SK-N-SH (cell line): Measurements from ENCODE around the gene PKNOX2. TPM values are rescaled to one million over a fixed set of nuclear protein-coding genes. Genes with fewer than 3 reads are reported as not detected.

Experiments
- CTCF ChIA-PET: fragments of 300-600, 350-600 bp; formaldehyde crosslinking; extraction: SDS; loops from one replicate; lab custom pipeline; 2021; lab: Yijun Ruan, JAX
- POLR2A ChIA-PET: fragments of 350-600 bp; sonication (Branson Sonifier 250); formaldehyde crosslinking; extraction: SDS; loops from one replicate; lab custom pipeline; 2020; ENCODE audit warnings: antibody characterized with exemption, inconsistent platforms; lab: Yijun Ruan, JAX
- DNase-seq: peaks from one replicate; pipeline ENCODE4 v3.0.0; 2012
- H2AFZ ChIP-seq: fragments of 200-600 bp; sonication (generic); 2 replicates; pipeline ENCODE4 v1.8.1; 2016; ENCODE audit warnings: antibody characterized with exemption, mild to moderate bottlenecking, low read depth
- H3F3A ChIP-seq: fragments of 200-600 bp; sonication (generic); replicated peaks from 2 replicates; pipeline ENCODE3; 2016; ENCODE audit warnings: antibody characterized with exemption, mild to moderate bottlenecking; ENCODE audit not compliant: insufficient read depth
- H3K27ac ChIP-seq, 2 experiments: fragments of 200-500 bp in 1 of 2; fragments of 200-600 bp in 1 of 2; sonication (Bioruptor generic) in 1 of 2; sonication (generic), shearing (Covaris generic) in 1 of 2; 2 replicates each; pipeline versions ENCODE4 v1.5.1 to v1.6.1; 2014 to 2016; ENCODE audit warnings: low read depth in 2 of 2, inconsistent platforms in 1 of 2, low read length in 1 of 2, mild to moderate bottlenecking in 1 of 2, mixed read lengths in 1 of 2
- H3K27me3 ChIP-seq: fragments of 200-600 bp; sonication (generic), shearing (Covaris generic); 2 replicates; pipeline ENCODE4 v1.6.1; 2016; ENCODE audit warnings: mixed run types; ENCODE audit not compliant: insufficient read depth
- H3K36me3 ChIP-seq, 2 experiments: fragments of 200-500 bp in 1 of 2; fragments of 200-600 bp in 1 of 2; sonication (Bioruptor generic) in 1 of 2; sonication (generic) in 1 of 2; replicated peaks in 1 of 2; 2 replicates each; pipeline versions ENCODE3 to v1.5.1; 2014 to 2016; ENCODE audit warnings: low read length in 1 of 2, mild to moderate bottlenecking in 1 of 2; ENCODE audit not compliant: insufficient read depth in 2 of 2, control insufficient read depth in 1 of 2
- H3K4me1 ChIP-seq, 2 experiments: fragments of 200-500 bp in 1 of 2; fragments of 200-600 bp in 1 of 2; sonication (Bioruptor generic) in 1 of 2; sonication (generic), shearing (Covaris generic) in 1 of 2; 2 replicates each; pipeline versions ENCODE4 v1.5.1 to v1.6.1; 2014 to 2016; ENCODE audit warnings: low read depth in 1 of 2, low read length in 1 of 2, mixed run types in 1 of 2; ENCODE audit not compliant: insufficient read depth in 2 of 2, control insufficient read depth in 1 of 2
- H3K4me2 ChIP-seq: fragments of 200-600 bp; sonication (generic), shearing (Covaris generic); 2 replicates; pipeline ENCODE4 v1.6.1; 2017; ENCODE audit warnings: mixed run types
- H3K4me3 ChIP-seq, 2 experiments: fragments of 200-500 bp in 1 of 2; fragments of 200-600 bp in 1 of 2; sonication (Bioruptor generic) in 1 of 2; sonication (generic), shearing (Covaris generic) in 1 of 2; 2 replicates each; pipeline versions ENCODE4 v1.5.1 to v1.8.1; 2014 to 2016; ENCODE audit warnings: low read depth in 2 of 2, inconsistent platforms in 1 of 2, low read length in 1 of 2, mild to moderate bottlenecking in 1 of 2, mixed read lengths in 1 of 2, moderate library complexity in 1 of 2
- H3K79me2 ChIP-seq: fragments of 200-600 bp; sonication (generic); 2 replicates; pipeline ENCODE4 v1.8.1; 2017; ENCODE audit warnings: mild to moderate bottlenecking; ENCODE audit not compliant: insufficient read depth
- H3K9ac ChIP-seq: fragments of 200-600 bp; sonication (generic); 2 replicates; pipeline ENCODE4 v1.6.1; 2017; ENCODE audit warnings: mixed run types
- H3K9me2 ChIP-seq: fragments of 200-600 bp; sonication (generic); 2 replicates; pipeline ENCODE4 v1.6.1; 2017; ENCODE audit warnings: mixed run types
- H3K9me3 ChIP-seq: fragments of 200-600 bp; sonication (generic); 2 replicates; pipeline ENCODE4 v1.6.1; 2017; ENCODE audit warnings: mixed run types, mild to moderate bottlenecking, moderate library complexity
- H4K20me1 ChIP-seq: fragments of 200-600 bp; sonication (generic); 2 replicates; pipeline ENCODE4 v1.6.1; 2017; ENCODE audit warnings: mild to moderate bottlenecking, mixed run types; ENCODE audit not compliant: insufficient read depth
- CHD2 ChIP-seq: fragments of 150-350 bp; IDR thresholded peaks from 2 replicates; pipeline ENCODE4 v1.6.1; 2018; ENCODE audit warnings: low read length; ENCODE audit not compliant: partially characterized antibody
- EP300 ChIP-seq, 2 experiments: IDR thresholded peaks; 2 replicates each; pipeline versions ENCODE4 v1.4.0 to v1.6.1; 2012; ENCODE audit warnings: borderline replicate concordance in 1 of 2, low read depth in 1 of 2, low read length in 1 of 2
- MEF2A ChIP-seq: IDR thresholded peaks from 2 replicates; pipeline ENCODE4 v1.4.0; 2012; ENCODE audit warnings: low read depth, borderline replicate concordance
- NFIC ChIP-seq: IDR thresholded peaks from 2 replicates; pipeline ENCODE4 v1.4.0; 2012; ENCODE audit warnings: borderline replicate concordance
- NRF1 ChIP-seq: IDR thresholded peaks from 2 replicates; pipeline ENCODE4 v1.6.1; 2012; ENCODE audit warnings: low read depth, mild to moderate bottlenecking, low read length
- POLR2AphosphoS5 ChIP-seq: IDR thresholded peaks from 2 replicates; pipeline ENCODE4 v1.6.1; 2012; ENCODE audit warnings: low read depth, low read length
- RAD21 ChIP-seq: IDR thresholded peaks from 2 replicates; pipeline ENCODE4 v1.6.1; 2012; ENCODE audit warnings: mild to moderate bottlenecking, low read length
- SIN3A ChIP-seq: IDR thresholded peaks from 2 replicates; pipeline ENCODE4 v1.6.1; 2012; ENCODE audit warnings: low read depth, mild to moderate bottlenecking, low read length, moderate library complexity, borderline replicate concordance
- TCF12 ChIP-seq: IDR thresholded peaks from 2 replicates; pipeline ENCODE4 v1.4.0; 2012
- WGBS: methylation state at CpG from one replicate; pipeline ENCODE4 v1.1.6; 2017; ENCODE audit warnings: low lambda C conversion rate; 5-methylcytosine and 5-hydroxymethylcytosine counted together
- polyA plus RNA-seq, 3 experiments: library from polyadenylated mRNA; depleted of rRNA; stranded (reverse); fragments of >200 nt; gene quantifications; 2 replicates each; pipeline ENCODE4 v1.2.3, GENCODE V29; 2012
- TF ChIP-seq, protein P1 (sequence below): IDR thresholded peaks from 2 replicates; pipeline ENCODE4; 2012
- TF ChIP-seq, protein P2 (sequence below): fragments of 150-350 bp; IDR thresholded peaks from 2 replicates; pipeline ENCODE4 v1.6.1; 2016; ENCODE audit warnings: mild to moderate bottlenecking, low read depth, low read length
- TF ChIP-seq, protein P3 (sequence below): IDR thresholded peaks from 2 replicates; pipeline ENCODE4 v1.4.0; 2012; ENCODE audit warnings: low read depth, borderline replicate concordance
- TF ChIP-seq, protein P4 (sequence below): fragments of 150-350 bp; IDR thresholded peaks from 2 replicates; pipeline ENCODE4 v1.6.1; 2017; ENCODE audit warnings: antibody characterized with exemption, low read length, low read depth, borderline replicate concordance

Gene PKNOX2
- polyA plus RNA-seq, 1 of the 3 experiments (the other 2 are of a cell fraction), result 0.02 TPM

DNA sequence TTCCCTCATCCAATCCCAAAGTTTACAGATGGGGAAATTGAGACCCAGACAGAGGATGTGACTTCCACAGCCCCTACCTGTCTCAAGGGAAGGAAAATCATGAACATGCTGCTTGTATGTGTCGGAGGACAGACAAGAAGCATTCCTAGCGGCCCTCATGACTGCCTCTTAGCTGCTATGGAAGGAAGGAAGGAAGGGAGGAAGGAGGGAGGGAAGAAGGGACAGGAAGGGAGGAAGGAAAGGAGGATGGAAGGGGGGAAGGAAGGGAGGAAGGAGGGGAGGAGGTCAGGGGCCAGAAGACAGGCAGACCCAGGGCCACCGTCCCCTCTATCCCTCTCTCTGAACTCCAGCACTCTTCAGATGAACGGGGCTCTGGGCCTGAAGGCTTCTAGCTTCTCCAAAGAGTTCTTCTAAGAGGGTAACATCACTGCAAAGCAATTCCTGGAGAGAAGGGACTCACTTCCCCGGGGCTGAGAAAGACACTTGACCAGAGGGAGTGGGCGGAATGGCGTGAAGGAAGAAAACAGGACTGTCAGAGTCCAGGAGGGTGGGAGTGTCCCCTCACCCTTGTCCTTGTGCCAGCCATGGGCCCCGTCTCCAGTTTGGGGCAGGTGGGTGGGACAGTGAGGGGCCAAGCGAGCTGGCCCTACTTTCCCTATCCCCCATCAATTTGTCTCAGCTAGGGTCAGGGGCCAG lies 182.2 kb downstream of the PKNOX2 start:
- Histone ChIP-seq H3K27me3 (no peaks in the 10 kb centered on the region), H3K4me1 (peaks cover 0 to 7% of the 10 kb centered on the region in 2 experiments; a peak in 1 of 4 replicates), H3K36me3 (no peaks in the 10 kb centered on the region), H3K79me2 (no peaks in the 10 kb centered on the region)
- WGBS, result 69% methylated on average over 7 of the region's 9 CpGs
- no peak for TF ChIP-seq SIN3A
- TF ChIP-seq, protein P1, sequence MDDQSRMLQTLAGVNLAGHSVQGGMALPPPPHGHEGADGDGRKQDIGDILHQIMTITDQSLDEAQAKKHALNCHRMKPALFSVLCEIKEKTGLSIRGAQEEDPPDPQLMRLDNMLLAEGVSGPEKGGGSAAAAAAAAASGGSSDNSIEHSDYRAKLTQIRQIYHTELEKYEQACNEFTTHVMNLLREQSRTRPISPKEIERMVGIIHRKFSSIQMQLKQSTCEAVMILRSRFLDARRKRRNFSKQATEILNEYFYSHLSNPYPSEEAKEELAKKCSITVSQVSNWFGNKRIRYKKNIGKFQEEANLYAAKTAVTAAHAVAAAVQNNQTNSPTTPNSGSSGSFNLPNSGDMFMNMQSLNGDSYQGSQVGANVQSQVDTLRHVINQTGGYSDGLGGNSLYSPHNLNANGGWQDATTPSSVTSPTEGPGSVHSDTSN, result no peak
- TF ChIP-seq, protein P2, sequence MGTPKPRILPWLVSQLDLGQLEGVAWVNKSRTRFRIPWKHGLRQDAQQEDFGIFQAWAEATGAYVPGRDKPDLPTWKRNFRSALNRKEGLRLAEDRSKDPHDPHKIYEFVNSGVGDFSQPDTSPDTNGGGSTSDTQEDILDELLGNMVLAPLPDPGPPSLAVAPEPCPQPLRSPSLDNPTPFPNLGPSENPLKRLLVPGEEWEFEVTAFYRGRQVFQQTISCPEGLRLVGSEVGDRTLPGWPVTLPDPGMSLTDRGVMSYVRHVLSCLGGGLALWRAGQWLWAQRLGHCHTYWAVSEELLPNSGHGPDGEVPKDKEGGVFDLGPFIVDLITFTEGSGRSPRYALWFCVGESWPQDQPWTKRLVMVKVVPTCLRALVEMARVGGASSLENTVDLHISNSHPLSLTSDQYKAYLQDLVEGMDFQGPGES, result no peak
- TF ChIP-seq TCF12, result no peak
- TF ChIP-seq MEF2A, result no peak
- TF ChIP-seq, protein P3, sequence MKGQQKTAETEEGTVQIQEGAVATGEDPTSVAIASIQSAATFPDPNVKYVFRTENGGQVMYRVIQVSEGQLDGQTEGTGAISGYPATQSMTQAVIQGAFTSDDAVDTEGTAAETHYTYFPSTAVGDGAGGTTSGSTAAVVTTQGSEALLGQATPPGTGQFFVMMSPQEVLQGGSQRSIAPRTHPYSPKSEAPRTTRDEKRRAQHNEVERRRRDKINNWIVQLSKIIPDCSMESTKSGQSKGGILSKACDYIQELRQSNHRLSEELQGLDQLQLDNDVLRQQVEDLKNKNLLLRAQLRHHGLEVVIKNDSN, result no peak
- TF ChIP-seq NRF1, result no peak
- TF ChIP-seq NFIC, result no peak
- TF ChIP-seq CHD2, result no peak
- TF ChIP-seq, protein P4, sequence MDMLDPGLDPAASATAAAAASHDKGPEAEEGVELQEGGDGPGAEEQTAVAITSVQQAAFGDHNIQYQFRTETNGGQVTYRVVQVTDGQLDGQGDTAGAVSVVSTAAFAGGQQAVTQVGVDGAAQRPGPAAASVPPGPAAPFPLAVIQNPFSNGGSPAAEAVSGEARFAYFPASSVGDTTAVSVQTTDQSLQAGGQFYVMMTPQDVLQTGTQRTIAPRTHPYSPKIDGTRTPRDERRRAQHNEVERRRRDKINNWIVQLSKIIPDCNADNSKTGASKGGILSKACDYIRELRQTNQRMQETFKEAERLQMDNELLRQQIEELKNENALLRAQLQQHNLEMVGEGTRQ, result no peak
- TF ChIP-seq POLR2AphosphoS5, result no peak
- no peak for TF ChIP-seq EP300 (IDR thresholded peaks at IDR 0.05; ENCODE audit: borderline replicate concordance in 1 of 2, low read depth in 1 of 2, low read length in 1 of 2)
- TF ChIP-seq RAD21, result no peak
- TF ChIP-seq, all 33 proteins: peak for 0
- no peak overlapping the region for H3K4me3 ChIP-seq
- no peak overlapping the region for H3K9ac ChIP-seq
- no peaks in the 10 kb centered on the region for H3K9me3 ChIP-seq
- no peak overlapping the region for H3K4me2 ChIP-seq
- H4K20me1 ChIP-seq, result no peaks in the 10 kb centered on the region
- ChIA-PET POLR2A (interaction anchor here (0.5 to 1.1 kb wide), 4 partner anchors 129 to 541 kb away, joined by 3 read pairs; partner anchors contain the start of gene HYLS1), CTCF (interaction anchor here (0.7 to 9.0 kb wide), 47 partner anchors 8 to 411 kb away, joined by 3 to 129 read pairs (median 7); partner anchors contain the start of gene PKNOX2)
- H3F3A ChIP-seq, result no peaks in the 10 kb centered on the region
- no peak overlapping the region for H2AFZ ChIP-seq
- no peak overlapping the region for H3K27ac ChIP-seq
- DNase-seq, result no peak
- no peaks in the 10 kb centered on the region for H3K9me2 ChIP-seq
